ENCODE measurements around the gene SPSB2.

DNA sequence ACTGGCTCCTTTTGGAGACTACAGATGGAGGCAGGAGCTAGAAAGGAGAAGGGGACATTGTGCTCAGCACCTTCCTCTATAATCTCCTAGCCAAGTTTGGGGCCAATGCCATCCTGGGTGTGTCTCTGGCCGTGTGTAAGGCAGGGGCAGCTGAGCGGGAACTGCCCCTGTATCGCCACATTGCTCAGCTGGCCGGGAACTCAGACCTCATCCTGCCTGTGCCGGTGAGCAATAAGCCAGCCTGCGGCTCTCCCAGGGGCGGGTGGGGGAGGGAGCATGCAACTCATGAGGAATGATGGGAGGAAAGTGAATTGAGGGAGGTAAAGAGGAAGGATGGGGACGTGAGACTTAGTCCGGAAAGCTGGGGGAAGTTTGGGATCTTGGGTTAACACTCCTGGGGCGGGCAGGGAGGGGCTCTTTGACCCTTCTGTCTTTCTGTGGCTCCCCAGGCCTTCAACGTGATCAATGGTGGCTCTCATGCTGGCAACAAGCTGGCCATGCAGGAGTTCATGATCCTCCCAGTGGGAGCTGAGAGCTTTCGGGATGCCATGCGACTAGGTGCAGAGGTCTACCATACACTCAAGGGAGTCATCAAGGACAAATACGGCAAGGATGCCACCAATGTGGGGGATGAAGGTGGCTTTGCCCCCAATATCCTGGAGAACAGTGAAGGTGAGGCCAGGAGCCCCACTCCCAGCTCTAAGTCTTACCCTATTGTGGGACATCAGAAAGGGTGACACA lies 44.6 kb upstream of the SPSB2 start:
- TF ChIP-seq, protein P1, sequence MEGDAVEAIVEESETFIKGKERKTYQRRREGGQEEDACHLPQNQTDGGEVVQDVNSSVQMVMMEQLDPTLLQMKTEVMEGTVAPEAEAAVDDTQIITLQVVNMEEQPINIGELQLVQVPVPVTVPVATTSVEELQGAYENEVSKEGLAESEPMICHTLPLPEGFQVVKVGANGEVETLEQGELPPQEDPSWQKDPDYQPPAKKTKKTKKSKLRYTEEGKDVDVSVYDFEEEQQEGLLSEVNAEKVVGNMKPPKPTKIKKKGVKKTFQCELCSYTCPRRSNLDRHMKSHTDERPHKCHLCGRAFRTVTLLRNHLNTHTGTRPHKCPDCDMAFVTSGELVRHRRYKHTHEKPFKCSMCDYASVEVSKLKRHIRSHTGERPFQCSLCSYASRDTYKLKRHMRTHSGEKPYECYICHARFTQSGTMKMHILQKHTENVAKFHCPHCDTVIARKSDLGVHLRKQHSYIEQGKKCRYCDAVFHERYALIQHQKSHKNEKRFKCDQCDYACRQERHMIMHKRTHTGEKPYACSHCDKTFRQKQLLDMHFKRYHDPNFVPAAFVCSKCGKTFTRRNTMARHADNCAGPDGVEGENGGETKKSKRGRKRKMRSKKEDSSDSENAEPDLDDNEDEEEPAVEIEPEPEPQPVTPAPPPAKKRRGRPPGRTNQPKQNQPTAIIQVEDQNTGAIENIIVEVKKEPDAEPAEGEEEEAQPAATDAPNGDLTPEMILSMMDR (IDR thresholded peaks at IDR 0.05), result no peak
- TF ChIP-seq POLR2A (IDR thresholded peaks at IDR 0.05), result no peak

All from tibial nerve (tissue), 3 donors.